MG63 (cell line): Measurements from ENCODE around the gene ASPHD2. TPM values are rescaled to one million over a fixed set of nuclear protein-coding genes. Genes with fewer than 3 reads are reported as not detected.
"Not testable (repeated sequence)": the region's sequence is repeated elsewhere in the genome, so short reads cannot be mapped to it uniquely, and the experiment has no call there.

ENCODE experiments used
- DNase-seq: peaks from one replicate; pipeline ENCODE4 v3.0.0-alpha.2; 2020
- H3K27me3 ChIP-seq: fragments of 250-450 bp; sonication (Bioruptor Pico); 2 replicates; pipeline ENCODE4 v1.5.1; 2020; ENCODE audit warnings: mild to moderate bottlenecking, moderate library complexity
- H3K36me3 ChIP-seq: fragments of 250-450 bp; sonication (Bioruptor Pico); 2 replicates; pipeline ENCODE4 v1.5.1; 2020; ENCODE audit warnings: mild to moderate bottlenecking, moderate library complexity
- H3K4me3 ChIP-seq: fragments of 250-450 bp; sonication (Bioruptor Pico); 2 replicates; pipeline ENCODE4 v1.5.1; 2020; ENCODE audit warnings: mild to moderate bottlenecking, moderate library complexity
- H3K9me3 ChIP-seq: fragments of 250-450 bp; sonication (Bioruptor Pico); 2 replicates; pipeline ENCODE4 v1.5.1; 2020; ENCODE audit warnings: mild to moderate bottlenecking, moderate library complexity
- total RNA-seq: library from RNA; depleted of rRNA; stranded (reverse); fragments of >200 nt; shearing (Covaris generic); gene quantifications from 2 replicates; pipeline ENCODE4 v1.2.3, GENCODE V29; 2014; ENCODE audit warnings: low replicate concordance

ASPHD2 gene
- total RNA-seq, 1 experiment from 2014 or later = 3.4 TPM

- H3K4me3 ChIP-seq, H3K9me3 ChIP-seq, DNase-seq, H3K27me3 ChIP-seq, H3K36me3 ChIP-seq: not testable (repeated sequence)
These were observed 20.4 kb upstream of the ASPHD2 start for GRCh38 chr22:26408562-26409220.

- no peaks in the 10 kb centered on the region for H3K9me3 ChIP-seq
- H3K4me3 ChIP-seq = no peak overlapping the region
- H3K36me3 ChIP-seq = no peaks in the 10 kb centered on the region
- no peaks in the 10 kb centered on the region for H3K27me3 ChIP-seq
- DNase-seq = no peak
These were observed 19.2 kb upstream of the ASPHD2 start for GRCh38 chr22:26409719-26410335.

GRCh38 chr22:26410386-26410785 lies 18.7 kb upstream of the ASPHD2 start:
- H3K36me3 ChIP-seq = no peaks in the 10 kb centered on the region
- H3K9me3 ChIP-seq = no peaks in the 10 kb centered on the region
- no peaks in the 10 kb centered on the region for H3K27me3 ChIP-seq

GRCh38 chr22:26414347-26414746 lies 14.7 kb upstream of the ASPHD2 start:
- H3K9me3 ChIP-seq = no peaks in the 10 kb centered on the region
- H3K4me3 ChIP-seq = no peak overlapping the region
- no peaks in the 10 kb centered on the region for H3K27me3 ChIP-seq
- no peak for DNase-seq
- H3K36me3 ChIP-seq = no peaks in the 10 kb centered on the region

More at GRCh38 chr22:26410386-26410785, 18.7 kb upstream of the ASPHD2 start:
- no peak for DNase-seq
- H3K4me3 ChIP-seq = no peak overlapping the region

- H3K27me3 ChIP-seq = no peaks in the 10 kb centered on the region
- no peaks in the 10 kb centered on the region for H3K9me3 ChIP-seq
- no peaks in the 10 kb centered on the region for H3K36me3 ChIP-seq
- no peak overlapping the region for H3K4me3 ChIP-seq
- no peak for DNase-seq
These were observed 12.8 kb upstream of the ASPHD2 start for GRCh38 chr22:26416256-26416655.

- H3K4me3 ChIP-seq = no peak overlapping the region
- no peaks in the 10 kb centered on the region for H3K36me3 ChIP-seq
- DNase-seq = peak; percentile 90
- no peaks in the 10 kb centered on the region for H3K9me3 ChIP-seq
- H3K27me3 ChIP-seq = no peaks in the 10 kb centered on the region
These were observed 12.3 kb upstream of the ASPHD2 start for GRCh38 chr22:26416670-26417276.

- no peaks in the 10 kb centered on the region for H3K36me3 ChIP-seq
- no peaks in the 10 kb centered on the region for H3K27me3 ChIP-seq
- no peaks in the 10 kb centered on the region for H3K9me3 ChIP-seq
- no peak for DNase-seq
- no peak overlapping the region for H3K4me3 ChIP-seq
These were observed 11.7 kb upstream of the ASPHD2 start for GRCh38 chr22:26417406-26417805.

GRCh38 chr22:26418620-26419019 lies 10.4 kb upstream of the ASPHD2 start:
- DNase-seq = no peak
- Histone ChIP-seq H3K36me3 (no peaks in the 10 kb centered on the region), H3K9me3 (peaks cover 4% of the 10 kb centered on the region; the same call in 1 of the 2 replicates), H3K4me3 (no peak overlapping the region), H3K27me3 (no peaks in the 10 kb centered on the region)

- Histone ChIP-seq H3K27me3 (no peaks in the 10 kb centered on the region; the same call in 1 of the 2 replicates), H3K9me3 (peaks cover 4% of the 10 kb centered on the region; the same call in 1 of the 2 replicates), H3K36me3 (no peaks in the 10 kb centered on the region), H3K4me3 (no peak overlapping the region)
- no peak for DNase-seq
These were observed 2.1 kb upstream of the ASPHD2 start for GRCh38 chr22:26426924-26427323.

- H3K4me3 ChIP-seq = peak overlapping the region; percentile 11; the same call in 1 of the 2 replicates
- no peaks in the 10 kb centered on the region; the same call in 1 of the 2 replicates for H3K27me3 ChIP-seq
- DNase-seq = no peak
- H3K36me3 ChIP-seq = no peaks in the 10 kb centered on the region
- no peaks in the 10 kb centered on the region for H3K9me3 ChIP-seq
These were observed 612 bp downstream of the ASPHD2 start for GRCh38 chr22:26429458-26430286.

- no peaks in the 10 kb centered on the region; the same call in 1 of the 2 replicates for H3K27me3 ChIP-seq
- no peaks in the 10 kb centered on the region for H3K9me3 ChIP-seq
- H3K36me3 ChIP-seq = no peaks in the 10 kb centered on the region
- DNase-seq = no peak
- no peak overlapping the region for H3K4me3 ChIP-seq
These were observed 1.5 kb downstream of the ASPHD2 start for GRCh38 chr22:26430600-26430999.

GRCh38 chr22:26431261-26431995 lies 2.4 kb downstream of the ASPHD2 start:
- no peaks in the 10 kb centered on the region for H3K36me3 ChIP-seq

GRCh38 chr22:26432619-26433311 lies 3.7 kb downstream of the ASPHD2 start:
- Histone ChIP-seq H3K9me3 (no peaks in the 10 kb centered on the region), H3K27me3 (no peaks in the 10 kb centered on the region; the same call in 1 of the 2 replicates), H3K4me3 (no peak overlapping the region), H3K36me3 (no peaks in the 10 kb centered on the region)
- no peak for DNase-seq

More at GRCh38 chr22:26431261-26431995, 2.4 kb downstream of the ASPHD2 start:
- Histone ChIP-seq H3K27me3 (no peaks in the 10 kb centered on the region; the same call in 1 of the 2 replicates), H3K9me3 (no peaks in the 10 kb centered on the region), H3K4me3 (no peak overlapping the region)
- DNase-seq = no peak

GRCh38 chr22:26433805-26434204 lies 4.7 kb downstream of the ASPHD2 start:
- no peak overlapping the region for H3K4me3 ChIP-seq
- DNase-seq = no peak
- H3K27me3 ChIP-seq = no peaks in the 10 kb centered on the region; the same call in 1 of the 2 replicates
- no peaks in the 10 kb centered on the region for H3K36me3 ChIP-seq
- no peaks in the 10 kb centered on the region for H3K9me3 ChIP-seq

GRCh38 chr22:26435327-26436093 lies 6.5 kb downstream of the ASPHD2 start:
- DNase-seq = no peak
- H3K4me3 ChIP-seq = no peak overlapping the region

More at GRCh38 chr22:26435327-26436093, 6.5 kb downstream of the ASPHD2 start:
- no peaks in the 10 kb centered on the region for H3K27me3 ChIP-seq
- H3K9me3 ChIP-seq = no peaks in the 10 kb centered on the region
- no peaks in the 10 kb centered on the region for H3K36me3 ChIP-seq
